Measurements from ENCODE around the gene PPARG.
A peak's percentile ranks its signal among the peaks of the same experiment; 100 is the strongest.
"Not testable (repeated sequence)": the region's sequence is repeated elsewhere in the genome, so short reads cannot be mapped to it uniquely, and the experiment has no call there.

PPARG gene

DNA sequence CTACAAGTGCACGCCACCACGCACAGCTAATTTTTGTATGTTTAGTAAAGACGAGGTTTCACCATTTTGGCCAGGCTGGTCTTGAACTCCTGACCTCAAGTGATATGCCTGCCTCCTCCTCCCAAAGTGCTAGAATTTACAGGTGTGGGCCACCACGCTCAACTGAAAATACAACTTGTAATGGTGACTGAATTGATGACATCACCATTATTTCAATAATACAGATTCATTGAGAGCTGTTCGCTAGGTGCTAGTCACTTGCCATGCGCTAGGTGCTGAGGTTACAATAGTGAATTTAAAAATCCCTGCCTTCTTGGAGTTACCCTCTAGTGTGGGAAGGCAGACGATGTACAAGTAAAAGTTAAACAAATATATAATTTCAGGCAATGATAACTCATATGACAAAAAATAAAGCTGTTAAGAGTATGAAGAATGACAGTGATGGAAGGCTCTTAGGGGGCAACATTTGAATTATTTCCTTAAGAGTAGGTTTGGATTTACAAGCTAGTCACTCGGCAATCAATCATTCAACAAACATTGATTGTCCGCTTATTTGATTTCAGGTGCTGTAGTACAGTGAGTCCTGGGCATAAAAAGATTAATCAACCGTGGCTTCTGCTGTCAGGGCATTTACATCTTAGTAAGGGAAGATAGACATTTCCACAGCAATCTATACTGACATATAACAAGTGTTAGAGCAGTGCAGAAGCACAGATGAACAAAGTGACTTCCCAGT, 9.1 kb upstream of the PPARG start:
- DNase-seq = no peak

DNA sequence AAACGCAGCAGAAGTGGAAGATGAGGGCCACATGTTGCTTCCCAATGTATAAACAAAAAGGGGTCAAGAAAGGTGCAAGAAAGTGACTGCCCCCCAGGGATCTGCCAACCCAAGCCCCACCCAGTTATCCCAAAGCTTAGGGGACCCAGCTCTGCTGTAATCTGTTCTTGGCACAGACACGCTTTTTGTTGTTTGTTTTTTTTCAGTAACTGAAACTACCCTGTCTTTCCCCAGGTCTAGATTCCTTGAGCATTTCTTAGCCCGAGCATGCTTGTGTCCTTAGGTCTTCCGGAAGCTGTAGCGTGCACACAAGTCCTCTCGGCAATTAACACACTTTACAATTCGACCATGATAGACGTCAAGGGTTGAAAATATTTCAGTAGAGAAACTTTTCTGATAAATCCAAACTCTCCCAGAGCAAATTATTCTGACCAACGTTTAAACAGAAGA, 8.5 kb upstream of the PPARG start:
- no peak for DNase-seq

DNA sequence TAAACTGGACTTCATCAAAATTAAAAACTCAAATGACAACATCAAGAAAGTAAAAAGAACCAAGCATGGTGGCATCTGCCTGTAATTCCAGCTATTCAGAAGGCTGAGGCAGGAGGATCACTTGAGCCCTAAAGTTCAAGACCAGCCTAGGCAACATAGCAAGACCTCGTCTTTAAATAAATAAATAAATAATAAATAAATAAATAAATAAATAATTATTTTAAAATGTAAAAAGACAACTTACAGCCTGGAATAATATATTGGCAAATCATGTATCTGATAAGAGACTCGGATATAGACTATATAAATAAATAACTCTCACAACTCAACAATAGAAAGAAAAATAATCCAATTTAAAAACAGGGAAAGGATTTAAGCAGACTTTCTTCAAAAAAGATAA, 4.3 kb upstream of the PPARG start:
- no peak for DNase-seq

DNA sequence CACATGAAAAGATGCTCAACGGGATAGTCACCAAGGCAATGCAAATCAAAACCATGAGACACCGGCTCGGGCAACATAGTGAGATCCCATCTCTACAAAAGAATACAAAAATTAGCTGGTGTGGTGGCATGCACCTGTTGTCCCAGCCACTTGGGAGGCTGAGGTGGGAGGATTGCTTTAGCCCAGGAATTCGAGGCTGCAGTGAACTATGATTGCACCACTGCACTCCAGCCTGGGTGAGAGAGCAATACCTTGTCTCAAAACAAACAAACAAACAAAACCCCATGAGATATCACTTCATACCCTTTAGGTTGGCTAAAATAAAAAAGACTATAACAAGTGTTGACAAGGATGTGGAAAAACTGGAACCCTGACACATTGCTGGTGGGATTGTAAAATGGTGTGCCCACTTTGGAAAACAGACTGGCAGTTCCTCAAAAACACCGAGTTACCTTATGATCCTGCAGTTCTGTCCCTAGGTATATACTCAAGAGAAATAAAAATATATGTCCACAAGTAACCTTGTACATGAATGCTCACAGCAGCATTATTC, 3.8 kb upstream of the PPARG start:
- DNase-seq = no peak

DNA sequence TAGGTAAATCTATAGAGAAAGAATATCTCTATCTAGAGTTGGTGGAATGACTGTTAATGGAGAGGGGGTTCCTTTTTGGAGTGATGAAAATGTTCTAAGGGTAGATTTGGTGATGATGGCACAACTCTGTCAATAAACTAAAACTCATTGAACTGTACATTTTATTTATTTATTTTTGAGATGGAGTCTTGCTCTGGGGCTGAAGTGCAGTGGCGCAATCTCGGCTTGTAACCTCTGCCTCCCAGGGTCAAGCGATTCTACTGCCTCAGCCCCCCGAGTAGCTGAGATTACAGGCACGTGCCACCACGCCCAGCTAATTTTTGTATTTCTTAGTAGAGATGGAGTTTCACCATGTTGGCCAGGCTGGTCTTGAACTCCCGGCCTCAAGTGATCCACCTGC, 3.1 kb upstream of the PPARG start:
- not testable (repeated sequence) for DNase-seq

DNA sequence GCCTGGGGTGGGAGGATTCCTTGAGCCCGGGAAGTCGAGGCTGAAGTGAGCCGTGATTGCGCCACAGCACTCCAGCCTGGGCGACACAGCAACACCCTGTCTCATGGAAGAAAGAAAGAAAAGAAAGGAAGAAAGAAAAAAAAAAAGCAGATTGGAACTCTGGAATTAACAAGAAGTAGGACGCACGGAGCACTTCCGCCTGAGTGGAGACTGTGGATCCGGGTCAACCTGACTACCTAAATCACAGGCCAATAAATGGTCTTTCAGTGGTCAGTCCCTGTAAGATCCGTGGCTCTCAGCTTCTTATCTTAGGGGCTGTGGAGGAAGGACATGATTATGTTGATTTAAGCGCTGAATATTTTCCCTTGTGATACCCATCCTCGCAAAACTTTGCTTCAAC, 2.4 kb upstream of the PPARG start:
- DNase-seq = no peak

DNA sequence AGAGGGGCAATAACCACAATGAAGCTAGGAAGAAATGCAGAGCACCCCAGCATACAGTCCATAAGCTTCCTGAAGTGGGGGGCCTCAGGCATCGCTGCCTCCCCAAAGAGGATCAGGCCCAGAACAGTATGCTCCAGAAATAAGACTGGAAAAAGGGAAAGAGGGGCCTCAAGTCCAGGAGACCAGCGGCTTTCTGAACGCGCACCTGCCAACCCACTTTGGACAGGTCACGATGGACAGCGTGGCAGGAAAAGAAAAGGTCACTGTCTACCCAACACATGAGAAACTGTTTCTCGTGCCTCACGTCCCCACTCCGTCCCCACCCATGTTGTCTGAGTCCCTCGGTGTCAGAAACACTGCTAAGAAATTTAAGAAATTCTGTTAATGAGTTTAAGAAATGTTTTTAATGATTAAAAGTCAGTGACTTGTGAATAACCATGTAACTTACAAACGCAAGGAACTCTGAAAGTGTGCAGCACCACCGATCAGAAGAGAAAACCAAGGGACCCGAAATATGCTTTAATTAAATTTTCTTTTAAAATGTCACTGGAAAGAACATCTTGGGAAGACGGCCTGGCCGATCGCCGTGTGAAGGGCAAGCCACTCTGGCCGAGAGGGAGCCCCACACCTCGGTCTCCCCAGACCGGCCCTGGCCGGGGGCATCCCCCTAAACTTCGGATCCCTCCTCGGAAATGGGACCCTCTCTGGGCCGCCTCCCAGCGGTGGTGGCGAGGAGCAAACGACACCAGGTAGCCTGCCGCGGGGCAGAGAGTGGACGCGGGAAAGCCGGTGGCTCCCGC, 1.7 kb upstream of the PPARG start:
- peak; percentile 24 for DNase-seq

DNA sequence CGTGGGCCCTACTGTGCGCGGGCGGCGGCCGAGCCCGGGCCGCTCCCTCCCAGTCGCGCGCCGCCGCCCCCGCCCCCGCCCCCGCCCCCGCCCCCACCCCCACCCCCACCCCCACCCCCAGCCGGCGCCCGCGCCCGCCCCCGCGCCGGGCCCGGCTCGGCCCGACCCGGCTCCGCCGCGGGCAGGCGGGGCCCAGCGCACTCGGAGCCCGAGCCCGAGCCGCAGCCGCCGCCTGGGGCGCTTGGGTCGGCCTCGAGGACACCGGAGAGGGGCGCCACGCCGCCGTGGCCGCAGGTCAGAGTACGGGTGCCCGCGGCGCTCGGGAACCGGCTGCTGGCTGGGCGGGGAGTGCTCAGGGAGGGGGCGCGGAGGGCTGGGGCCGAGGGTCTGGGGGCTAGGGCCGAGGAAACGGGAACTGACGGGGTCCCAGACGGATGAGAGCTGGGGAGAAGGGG, 1.1 kb upstream of the PPARG start:
- peak; percentile 11 for DNase-seq

DNA sequence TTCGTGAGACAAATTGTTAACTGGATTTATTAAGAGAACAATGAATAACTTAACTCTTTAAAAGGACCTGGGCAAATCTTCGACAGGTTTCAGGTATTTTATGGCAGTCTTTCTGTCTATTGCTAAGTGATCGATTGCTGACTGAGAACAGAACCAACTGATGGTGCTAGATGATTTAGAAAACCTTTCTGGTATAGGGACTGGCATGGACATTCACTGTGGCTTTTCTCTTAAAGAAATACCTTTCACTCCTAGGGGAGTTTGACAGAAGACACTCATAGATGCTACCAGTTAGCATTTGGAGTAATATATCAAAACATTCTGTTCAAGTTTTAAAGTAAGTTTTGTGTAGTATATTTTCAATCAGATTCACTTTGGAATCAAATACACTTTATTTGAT, 654 bp downstream of the PPARG start:
- no peak for DNase-seq

DNA sequence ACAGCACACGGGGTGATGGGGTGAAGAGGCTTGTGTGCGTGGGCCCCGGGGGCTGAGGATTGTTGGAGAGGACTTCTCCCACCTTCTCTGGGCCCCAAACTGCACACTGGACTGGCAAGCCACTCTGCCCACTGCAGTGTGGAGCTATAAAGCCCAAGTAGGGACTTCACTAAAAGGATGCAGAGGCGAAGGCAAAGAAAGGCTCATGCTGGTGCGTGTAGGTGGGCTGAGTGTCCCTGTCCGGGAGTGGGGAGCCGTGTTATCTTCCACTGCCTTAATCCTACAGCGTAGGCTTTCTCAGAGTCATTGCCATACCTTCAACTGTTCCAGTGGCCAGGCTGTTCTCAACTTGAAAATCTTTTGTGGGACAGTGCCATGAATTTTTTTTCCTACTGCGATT, 3.9 kb downstream of the PPARG start:
- DNase-seq = no peak

DNA sequence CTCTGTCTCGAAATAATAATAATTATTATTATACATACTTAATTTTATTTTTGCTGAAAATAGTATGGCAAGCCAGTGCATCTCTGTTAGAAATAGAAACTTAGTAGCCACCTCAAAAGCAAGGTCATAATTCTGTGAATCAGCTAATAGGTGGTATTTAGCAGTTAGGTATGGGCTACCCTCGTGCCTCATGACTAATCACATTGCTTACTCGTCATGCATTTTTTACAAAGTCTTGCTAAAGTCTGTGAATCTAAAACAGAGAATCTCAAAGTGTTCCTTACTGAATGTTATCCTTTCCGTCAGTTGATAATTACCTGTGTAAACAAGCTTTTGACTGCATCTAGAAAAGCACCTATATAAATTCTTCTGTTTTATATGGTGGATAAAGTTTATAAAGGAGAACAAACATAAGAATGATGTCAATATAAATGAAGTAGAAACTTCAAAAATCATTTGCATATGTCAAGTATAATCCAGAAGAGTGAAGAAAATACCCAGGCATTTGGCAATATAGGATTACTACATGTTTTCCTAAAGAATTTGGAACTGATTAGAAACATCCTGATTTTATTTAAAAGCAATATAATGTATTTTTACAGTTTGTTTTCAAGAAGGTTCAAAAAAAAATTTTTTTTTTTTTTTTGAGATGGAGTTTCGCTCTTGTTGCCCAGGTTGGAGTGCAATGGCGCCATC, 6.2 kb downstream of the PPARG start:
- no peak for DNase-seq

DNA sequence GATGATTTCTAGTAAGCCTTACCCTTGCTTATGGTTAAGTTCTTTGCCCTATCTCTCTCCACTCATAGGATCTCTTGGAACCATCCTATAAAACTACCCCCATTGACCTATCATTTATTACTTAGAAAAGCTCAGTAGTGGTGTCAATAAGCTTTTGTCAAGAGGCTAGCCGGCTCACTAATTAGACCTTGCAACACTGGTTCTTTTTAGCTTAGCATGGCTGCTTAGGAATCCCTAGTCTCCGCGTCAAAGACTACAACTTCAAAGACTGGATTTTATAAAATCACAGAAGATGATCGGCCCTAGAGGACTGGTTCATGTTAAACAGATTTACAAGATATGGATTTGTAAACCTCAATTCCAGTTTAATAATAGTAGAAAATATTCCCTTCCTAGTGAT, 7.6 kb downstream of the PPARG start:
- no peak for DNase-seq

DNA sequence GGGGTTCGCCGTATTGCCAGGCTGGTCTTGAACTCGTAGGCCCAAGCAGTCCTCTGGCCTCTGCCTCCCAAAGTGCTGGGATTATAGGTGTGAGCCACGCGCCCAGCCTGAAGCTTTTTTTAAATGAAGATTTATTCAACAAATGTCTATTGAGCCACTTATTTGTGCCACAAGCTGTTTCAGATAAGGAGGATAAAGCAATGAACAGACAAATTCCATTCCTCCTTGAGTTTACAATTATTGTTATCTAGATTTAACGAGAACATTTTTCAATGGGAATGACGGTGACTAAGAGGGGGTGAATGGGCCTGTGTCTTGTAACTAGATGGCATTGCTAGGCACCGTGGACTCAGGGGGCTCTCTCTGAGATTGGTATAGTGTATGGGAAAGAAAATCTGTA, 10.2 kb downstream of the PPARG start:
- no peak for DNase-seq

DNA sequence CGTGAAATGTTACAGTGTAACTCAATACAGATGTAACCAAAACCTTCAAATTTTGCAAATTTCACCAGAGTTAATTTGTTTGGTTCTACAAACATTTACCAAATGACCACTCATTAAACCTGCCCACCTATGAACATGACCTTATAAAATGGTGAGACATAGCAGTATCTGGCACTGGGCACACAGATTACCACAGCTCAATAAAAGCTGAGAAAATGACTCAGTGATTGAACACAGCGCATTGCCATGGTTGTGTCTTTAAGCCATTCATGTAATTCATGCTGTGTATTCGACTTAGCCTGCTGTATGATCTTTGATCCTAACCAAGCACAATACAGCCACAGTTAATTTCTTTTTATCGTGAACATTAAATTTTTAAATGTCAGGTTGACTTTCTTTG, 11.3 kb downstream of the PPARG start:
- no peak for DNase-seq

DNA sequence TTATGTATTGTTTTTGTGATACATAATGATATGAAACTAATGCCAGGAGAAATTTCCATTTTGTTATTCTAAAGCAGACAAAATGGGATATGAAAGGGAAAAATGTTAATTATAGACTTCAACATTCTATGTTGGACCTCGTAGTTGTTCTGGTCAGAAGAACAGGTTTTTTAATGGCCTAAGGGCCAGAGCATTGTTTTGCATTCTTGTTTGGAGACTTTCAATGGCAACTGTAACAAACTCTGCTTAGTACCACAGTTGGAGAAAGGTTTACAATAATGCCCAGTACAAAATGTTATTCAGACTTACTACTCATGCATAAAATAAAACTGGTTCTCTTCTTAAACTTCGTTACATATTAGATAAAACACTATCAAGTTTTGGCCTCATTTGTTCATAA, 12.2 kb downstream of the PPARG start:
- DNase-seq = no peak

DNA sequence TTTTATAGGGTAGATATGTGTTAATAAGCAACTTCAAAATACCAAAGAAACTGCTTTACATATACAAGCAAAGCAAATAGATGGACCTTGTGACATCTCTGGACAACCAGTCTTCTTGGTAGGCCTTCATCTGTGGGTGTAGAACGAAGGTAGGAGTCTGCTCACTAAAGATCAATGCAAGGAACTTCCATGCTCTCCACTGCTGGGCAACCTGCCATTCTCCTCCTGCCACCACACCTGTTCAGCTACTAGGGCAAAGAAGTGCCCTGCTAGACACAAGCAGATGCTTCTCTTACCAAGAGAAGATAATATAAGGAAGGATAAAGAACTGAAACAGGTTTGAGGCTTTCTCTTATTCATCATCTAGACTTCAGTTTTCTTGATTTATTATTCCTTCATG, 12.6 kb downstream of the PPARG start:
- no peak for DNase-seq

DNA sequence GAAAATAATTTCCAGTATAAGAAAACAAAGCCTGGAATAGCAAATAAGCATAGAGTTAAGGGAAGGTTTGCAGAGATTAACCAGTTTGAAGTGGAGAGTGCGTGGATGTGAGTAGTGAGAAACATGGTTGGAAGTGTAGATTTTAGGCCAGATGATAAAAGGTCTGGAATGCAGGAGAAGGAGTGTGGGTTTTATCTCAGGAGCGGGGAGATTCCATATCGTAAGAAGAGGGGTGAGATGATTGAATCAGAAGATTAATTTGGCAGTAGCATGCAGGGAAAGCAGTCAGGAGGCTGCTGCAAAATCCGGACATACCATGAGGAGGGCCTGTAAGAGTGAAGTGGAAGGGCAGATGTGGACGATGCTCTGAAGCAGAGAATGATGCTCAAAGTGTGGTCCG, 13.7 kb downstream of the PPARG start:
- DNase-seq = no peak

DNA sequence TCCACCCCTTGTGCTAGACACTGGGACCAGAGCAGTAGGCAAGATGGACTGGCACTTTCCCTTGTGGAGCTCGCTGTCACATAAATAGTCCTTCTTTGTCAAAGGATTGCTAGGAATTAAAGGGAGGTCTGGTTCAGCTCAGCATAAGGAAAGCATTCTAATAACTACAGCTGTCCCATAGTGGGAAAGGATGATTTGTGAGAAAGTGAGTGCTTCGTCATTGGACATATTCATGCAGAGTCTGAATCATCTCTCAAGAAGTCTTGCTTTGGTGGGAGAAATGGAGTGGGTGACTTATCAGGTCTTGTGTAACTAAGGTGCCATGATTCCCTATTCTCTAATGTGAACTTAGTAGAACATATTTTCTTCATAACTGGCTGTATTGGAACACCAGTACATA, 14.7 kb downstream of the PPARG start:
- no peak for DNase-seq

DNA sequence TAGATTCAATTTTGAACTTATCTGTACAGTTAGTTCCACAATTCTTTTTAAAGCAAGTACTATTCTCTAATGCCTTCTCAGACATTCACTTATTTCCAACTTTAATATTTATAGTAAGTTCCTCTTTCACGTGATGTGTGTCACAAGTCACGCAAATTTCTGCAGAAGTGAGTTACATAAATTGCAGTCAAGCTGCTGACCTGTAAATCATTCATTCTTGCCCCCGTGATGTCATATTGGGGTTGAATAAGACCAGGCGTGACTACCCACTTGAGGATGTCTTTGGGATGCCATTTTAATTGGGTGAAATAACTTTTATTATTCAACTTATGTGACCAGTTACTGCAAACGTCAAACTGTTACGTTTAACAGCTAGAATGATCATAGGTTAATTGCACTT, 15.1 kb downstream of the PPARG start:
- no peak for DNase-seq

DNA sequence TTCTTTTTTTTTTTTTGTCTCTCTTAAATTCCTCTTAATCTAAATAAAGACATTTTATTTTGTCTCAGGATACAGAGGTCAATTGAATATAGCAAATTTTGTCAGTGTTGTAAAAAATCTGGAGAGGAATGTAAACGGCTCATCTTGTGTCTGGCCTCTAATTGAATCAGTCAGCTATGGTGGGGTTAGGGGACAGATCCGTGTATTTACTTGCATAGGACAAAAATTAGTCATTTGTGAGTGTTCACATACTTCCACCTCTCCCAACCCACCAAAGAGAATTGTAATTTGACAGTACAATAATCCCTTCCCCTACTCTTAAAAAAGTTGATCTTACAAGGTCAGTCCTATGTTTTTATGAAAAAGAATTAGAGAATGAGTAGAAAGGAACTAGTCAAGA, 18.3 kb downstream of the PPARG start:
- no peak for DNase-seq

DNA sequence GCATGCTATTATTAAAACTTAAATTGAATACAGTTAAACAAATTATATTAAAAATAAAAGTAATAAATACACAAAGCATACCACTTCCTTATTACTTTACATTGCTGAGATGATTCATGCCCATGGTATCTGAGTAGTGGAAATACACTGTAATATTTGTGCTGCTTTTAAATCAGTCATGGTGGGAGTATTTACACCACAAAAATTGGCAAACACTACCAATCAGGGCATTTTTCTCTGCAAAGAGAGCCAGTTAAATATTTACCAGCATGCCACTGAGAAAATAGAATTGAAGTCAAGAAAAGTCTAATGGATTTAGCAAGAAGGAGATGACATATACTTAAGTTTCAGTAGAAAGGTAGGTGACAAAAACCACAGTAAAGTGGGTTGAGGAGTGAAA, 19.6 kb downstream of the PPARG start:
- no peak for DNase-seq

DNA sequence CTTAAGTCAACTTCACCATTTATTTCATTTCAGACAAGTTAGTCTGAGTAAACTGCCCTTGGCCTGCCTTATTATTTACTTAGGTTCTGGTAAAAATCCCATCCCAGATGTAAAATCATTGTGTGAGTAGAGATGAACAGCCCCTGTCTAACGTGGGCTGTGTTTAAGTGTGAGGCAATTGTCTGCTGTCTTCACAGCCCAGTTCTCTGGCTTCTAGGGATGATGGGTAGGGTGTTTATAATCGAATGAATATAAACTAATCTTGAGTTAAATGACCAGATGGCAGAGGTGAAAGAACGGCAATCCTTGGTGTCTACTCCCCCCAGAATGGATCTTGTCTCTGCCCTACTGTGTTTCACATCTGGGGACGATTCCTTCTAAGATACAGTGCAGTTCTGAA, 20.8 kb downstream of the PPARG start:
- DNase-seq = no peak

DNA sequence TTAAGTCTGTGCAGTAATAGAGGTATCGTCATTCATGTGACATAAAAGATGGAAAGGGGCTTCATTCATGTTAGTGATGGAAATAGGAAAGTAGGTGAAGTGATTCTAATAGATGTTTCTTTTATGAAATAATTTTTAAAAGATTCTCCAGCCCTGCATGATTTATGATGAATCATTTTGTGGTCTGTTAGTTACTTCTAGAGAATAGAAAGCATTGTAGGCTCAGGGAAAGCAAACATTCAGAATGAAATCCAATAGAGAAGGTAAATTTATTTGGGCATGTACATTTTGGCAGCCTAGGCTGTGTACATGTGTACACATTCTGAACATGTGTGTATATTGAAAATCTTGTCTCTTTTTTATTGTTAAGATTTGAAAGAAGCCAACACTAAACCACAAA, 23.1 kb downstream of the PPARG start:
- DNase-seq = no peak

DNA sequence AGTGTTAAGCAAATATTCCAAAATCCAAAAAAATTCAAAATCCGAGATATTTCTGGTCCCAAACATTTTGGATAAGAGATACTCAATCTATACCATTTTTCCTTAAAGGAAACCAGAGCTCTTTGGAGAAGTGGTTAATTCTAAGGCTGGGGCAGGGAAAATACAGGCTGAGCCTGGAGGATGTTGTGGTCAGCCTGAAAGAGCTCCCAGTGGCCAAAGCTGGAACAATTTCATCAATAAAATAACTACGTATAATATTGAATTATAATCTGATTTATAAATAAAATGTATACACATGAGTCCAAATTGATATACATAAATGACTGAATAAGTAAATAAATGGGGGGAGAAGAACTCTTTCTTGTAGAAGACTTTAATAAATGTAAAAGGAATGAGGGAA, 24.6 kb downstream of the PPARG start:
- DNase-seq = no peak

Measured in activated CD4-positive, alpha-beta T cell treated with anti-CD3 and anti-CD28 coated beads for 48 hours (primary cell).